PFSK-1 (cell line): ENCODE data around the gene BASP1.

Experiments used
- FOXP2 ChIP-seq: optimal IDR thresholded peaks from 2 replicates; pipeline ENCODE3; 2011; ENCODE audit warnings: borderline replicate concordance, control low read depth, inconsistent platforms; ENCODE audit not compliant: insufficient read depth; ENCODE audit errors: extremely low read length, extremely low read depth
- POLR2AphosphoS5 ChIP-seq: IDR thresholded peaks from 2 replicates; pipeline ENCODE4 v1.6.1; 2012; ENCODE audit warnings: low read depth, mild to moderate bottlenecking, control low read depth, low read length, moderate library complexity
- SIN3A ChIP-seq: IDR thresholded peaks from 2 replicates; pipeline ENCODE4 v1.6.1; 2012; ENCODE audit warnings: mild to moderate bottlenecking, low read length, moderate library complexity, borderline replicate concordance; ENCODE audit not compliant: insufficient read depth
- TAF1 ChIP-seq: IDR thresholded peaks from 2 replicates; pipeline ENCODE4 v1.6.1; 2012; ENCODE audit warnings: low read length, control low read depth, borderline replicate concordance; ENCODE audit not compliant: insufficient read depth
- TF ChIP-seq, protein P1 (sequence below), 2 experiments: IDR thresholded peaks; 2 replicates each; pipeline versions ENCODE4 v1.6.1 to v1.8.0; 2011 to 2012; ENCODE audit warnings: low read depth in 2 of 2, low read length in 2 of 2, control low read depth in 1 of 2, inconsistent platforms in 1 of 2, mild to moderate bottlenecking in 1 of 2, moderate library complexity in 1 of 2; ENCODE audit not compliant: insufficient read depth in 1 of 2

The BASP1 gene

DNA sequence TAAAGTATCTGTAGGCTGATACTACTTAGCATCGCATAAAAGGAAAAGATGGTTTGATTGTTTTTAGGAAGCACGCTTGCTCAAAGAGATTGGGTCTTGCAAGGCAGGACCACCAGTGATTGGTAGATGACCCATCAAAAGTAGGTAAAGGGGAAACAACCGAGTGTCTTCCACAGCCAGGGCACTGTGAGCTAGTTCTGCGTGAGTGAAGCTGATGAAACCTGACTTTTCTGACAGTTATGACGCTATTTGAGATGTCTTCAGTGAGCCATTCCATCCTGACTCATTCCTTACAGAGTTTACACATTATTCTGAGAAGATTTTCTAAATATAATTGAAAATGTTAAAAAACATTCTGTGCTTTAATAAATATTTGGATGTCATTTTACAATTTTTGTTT is 49.7 kb downstream of the BASP1 start:
- TF ChIP-seq POLR2AphosphoS5 (no peak), SIN3A (no peak), TAF1 (no peak), FOXP2 (no peak)
- TF ChIP-seq, protein P1, sequence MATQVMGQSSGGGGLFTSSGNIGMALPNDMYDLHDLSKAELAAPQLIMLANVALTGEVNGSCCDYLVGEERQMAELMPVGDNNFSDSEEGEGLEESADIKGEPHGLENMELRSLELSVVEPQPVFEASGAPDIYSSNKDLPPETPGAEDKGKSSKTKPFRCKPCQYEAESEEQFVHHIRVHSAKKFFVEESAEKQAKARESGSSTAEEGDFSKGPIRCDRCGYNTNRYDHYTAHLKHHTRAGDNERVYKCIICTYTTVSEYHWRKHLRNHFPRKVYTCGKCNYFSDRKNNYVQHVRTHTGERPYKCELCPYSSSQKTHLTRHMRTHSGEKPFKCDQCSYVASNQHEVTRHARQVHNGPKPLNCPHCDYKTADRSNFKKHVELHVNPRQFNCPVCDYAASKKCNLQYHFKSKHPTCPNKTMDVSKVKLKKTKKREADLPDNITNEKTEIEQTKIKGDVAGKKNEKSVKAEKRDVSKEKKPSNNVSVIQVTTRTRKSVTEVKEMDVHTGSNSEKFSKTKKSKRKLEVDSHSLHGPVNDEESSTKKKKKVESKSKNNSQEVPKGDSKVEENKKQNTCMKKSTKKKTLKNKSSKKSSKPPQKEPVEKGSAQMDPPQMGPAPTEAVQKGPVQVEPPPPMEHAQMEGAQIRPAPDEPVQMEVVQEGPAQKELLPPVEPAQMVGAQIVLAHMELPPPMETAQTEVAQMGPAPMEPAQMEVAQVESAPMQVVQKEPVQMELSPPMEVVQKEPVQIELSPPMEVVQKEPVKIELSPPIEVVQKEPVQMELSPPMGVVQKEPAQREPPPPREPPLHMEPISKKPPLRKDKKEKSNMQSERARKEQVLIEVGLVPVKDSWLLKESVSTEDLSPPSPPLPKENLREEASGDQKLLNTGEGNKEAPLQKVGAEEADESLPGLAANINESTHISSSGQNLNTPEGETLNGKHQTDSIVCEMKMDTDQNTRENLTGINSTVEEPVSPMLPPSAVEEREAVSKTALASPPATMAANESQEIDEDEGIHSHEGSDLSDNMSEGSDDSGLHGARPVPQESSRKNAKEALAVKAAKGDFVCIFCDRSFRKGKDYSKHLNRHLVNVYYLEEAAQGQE (IDR thresholded peaks at IDR 0.05; ENCODE audit: insufficient read depth in 1 of 2, low read depth in 2 of 2, low read length in 2 of 2), result no peak

DNA sequence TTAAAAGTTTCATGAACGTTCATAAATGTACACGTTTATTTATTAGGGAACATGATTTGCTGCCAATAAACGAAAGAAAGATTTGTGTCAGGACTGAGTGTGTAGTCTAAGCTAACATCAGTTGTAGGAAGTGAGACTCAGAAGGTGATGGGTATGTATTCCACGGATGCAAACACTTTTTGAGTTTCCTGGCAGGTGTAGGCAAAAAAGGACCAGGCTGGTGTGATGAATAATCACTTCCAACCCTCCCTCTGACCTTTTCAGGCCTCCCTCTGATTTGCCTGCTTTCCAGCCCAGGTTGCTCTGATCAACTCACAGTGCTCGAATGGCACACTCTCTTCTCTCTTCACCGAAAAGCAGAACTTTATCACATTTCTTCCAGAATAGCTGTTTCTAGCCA is 51.8 kb downstream of the BASP1 start:
- TF ChIP-seq, protein P1 (IDR thresholded peaks at IDR 0.05; ENCODE audit: insufficient read depth in 1 of 2, low read depth in 2 of 2, low read length in 2 of 2), result no peak
- TF ChIP-seq SIN3A (no peak), TAF1 (no peak), FOXP2 (no peak), POLR2AphosphoS5 (no peak)

DNA sequence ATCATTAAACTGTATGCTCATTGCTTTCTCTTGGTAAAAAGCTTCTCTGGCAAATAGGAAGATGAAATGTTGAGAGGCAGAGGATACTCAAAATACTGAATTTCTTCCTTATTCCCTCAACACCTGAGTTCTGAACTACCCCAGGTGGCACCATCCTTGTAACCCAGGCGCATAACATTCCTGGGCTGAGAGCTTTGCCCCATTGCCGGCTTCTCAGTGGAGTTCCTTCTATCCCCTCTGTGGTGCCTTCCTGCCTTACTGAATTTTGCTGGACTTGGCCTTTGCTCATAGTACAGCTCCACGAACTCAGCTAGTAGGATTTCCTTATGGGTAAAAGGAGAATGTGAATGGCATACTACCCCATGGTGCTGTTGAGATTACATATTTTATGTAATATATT is 54.7 kb downstream of the BASP1 start:
- TF ChIP-seq, protein P1 (IDR thresholded peaks at IDR 0.05; ENCODE audit: insufficient read depth in 1 of 2, low read depth in 2 of 2, low read length in 2 of 2), result no peak
- TF ChIP-seq TAF1, result no peak
- TF ChIP-seq FOXP2, result no peak
- no peak for TF ChIP-seq POLR2AphosphoS5
- no peak for TF ChIP-seq SIN3A

DNA sequence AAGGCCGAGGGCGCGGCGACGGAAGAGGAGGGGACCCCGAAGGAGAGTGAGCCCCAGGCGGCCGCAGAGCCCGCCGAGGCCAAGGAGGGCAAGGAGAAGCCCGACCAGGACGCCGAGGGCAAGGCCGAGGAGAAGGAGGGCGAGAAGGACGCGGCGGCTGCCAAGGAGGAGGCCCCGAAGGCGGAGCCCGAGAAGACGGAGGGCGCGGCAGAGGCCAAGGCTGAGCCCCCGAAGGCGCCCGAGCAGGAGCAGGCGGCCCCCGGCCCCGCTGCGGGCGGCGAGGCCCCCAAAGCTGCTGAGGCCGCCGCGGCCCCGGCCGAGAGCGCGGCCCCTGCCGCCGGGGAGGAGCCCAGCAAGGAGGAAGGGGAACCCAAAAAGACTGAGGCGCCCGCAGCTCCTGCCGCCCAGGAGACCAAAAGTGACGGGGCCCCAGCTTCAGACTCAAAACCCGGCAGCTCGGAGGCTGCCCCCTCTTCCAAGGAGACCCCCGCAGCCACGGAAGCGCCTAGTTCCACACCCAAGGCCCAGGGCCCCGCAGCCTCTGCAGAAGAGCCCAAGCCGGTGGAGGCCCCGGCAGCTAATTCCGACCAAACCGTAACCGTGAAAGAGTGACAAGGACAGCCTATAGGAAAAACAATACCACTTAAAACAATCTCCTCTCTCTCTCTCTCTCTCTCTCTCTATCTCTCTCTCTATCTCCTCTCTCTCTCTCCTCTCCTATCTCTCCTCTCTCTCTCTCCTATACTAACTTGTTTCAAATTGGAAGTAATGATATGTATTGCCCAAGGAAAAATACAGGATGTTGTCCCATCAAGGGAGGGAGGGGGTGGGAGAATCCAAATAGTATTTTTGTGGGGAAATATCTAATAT is 58.1 kb downstream of the BASP1 start:
- TF ChIP-seq POLR2AphosphoS5, result no peak
- TF ChIP-seq TAF1, result no peak
- TF ChIP-seq, protein P1 (IDR thresholded peaks at IDR 0.05; ENCODE audit: insufficient read depth in 1 of 2, low read depth in 2 of 2, low read length in 2 of 2), result no peak
- no peak for TF ChIP-seq FOXP2
- no peak for TF ChIP-seq SIN3A

DNA sequence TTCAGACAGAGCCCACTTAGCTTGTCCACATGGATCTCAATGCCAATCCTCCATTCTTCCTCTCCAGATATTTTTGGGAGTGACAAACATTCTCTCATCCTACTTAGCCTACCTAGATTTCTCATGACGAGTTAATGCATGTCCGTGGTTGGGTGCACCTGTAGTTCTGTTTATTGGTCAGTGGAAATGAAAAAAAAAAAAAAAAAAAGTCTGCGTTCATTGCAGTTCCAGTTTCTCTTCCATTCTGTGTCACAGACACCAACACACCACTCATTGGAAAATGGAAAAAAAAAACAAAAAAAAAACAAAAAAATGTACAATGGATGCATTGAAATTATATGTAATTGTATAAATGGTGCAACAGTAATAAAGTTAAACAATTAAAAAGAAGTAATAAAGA is 59.0 kb downstream of the BASP1 start:
- TF ChIP-seq TAF1 (no peak), POLR2AphosphoS5 (no peak), FOXP2 (no peak), SIN3A (no peak)
- TF ChIP-seq, protein P1 (IDR thresholded peaks at IDR 0.05; ENCODE audit: insufficient read depth in 1 of 2, low read depth in 2 of 2, low read length in 2 of 2), result no peak
